ENCODE data around the gene FXYD2.

The FXYD2 gene

GRCh38 chr11:117860139-117860538, 35.6 kb upstream of the FXYD2 start:
- Histone ChIP-seq H2BK5ac (ENCODE audit: low read depth, low read length, poor library complexity) (no peak overlapping the region), H3K9ac (ENCODE audit: low read length) (no peak overlapping the region), H3K79me1 (ENCODE audit: low read length) (no peaks in the 10 kb centered on the region), H4K12ac (ENCODE audit: low read depth, low read length) (no peak overlapping the region), H3K4ac (ENCODE audit: low read depth, low read length) (no peak overlapping the region), H2BK12ac (ENCODE audit: low read length) (no peak overlapping the region), H3K23ac (ENCODE audit: low read length) (no peak overlapping the region), H3K4me3 (ENCODE audit: low read depth, low read length) (no peak overlapping the region), H2AK5ac (ENCODE audit: low read length) (no peak overlapping the region), H3K36me3 (ENCODE audit: control insufficient read depth in 1 of 2, insufficient read depth in 2 of 2, low read length in 2 of 2) (no peaks in the 10 kb centered on the region), H3K4me2 (ENCODE audit: low read length) (no peak overlapping the region), H2AFZ (ENCODE audit: insufficient read depth, low read length, poor library complexity) (no peak overlapping the region), H3K27me3 (ENCODE audit: insufficient read depth, low read length) (no peaks in the 10 kb centered on the region), H3K14ac (ENCODE audit: low read length) (no peak overlapping the region), H3K9me3 (ENCODE audit: insufficient read depth, low read depth, low read length) (peaks cover 5% of the 10 kb centered on the region), H3K4me1 (ENCODE audit: control insufficient read depth in 1 of 2, insufficient read depth in 2 of 2, low read length in 2 of 2) (no peaks in the 10 kb centered on the region), H3K27ac (ENCODE audit: low read depth, low read length) (no peak overlapping the region), H4K91ac (ENCODE audit: low read depth, low read length) (no peak overlapping the region), H3K79me2 (ENCODE audit: control insufficient read depth, insufficient read depth, low read length, poor library complexity) (no peaks in the 10 kb centered on the region), H3K18ac (ENCODE audit: low read length) (no peak overlapping the region), H2BK120ac (ENCODE audit: insufficient read depth, low read length, poor library complexity) (no peak overlapping the region), H4K8ac (ENCODE audit: low read depth, low read length) (no peak overlapping the region)
- no CpG with 5 or more reads among the region's 6 CpGs for WGBS (ENCODE audit: extremely low coverage, insufficient coverage, insufficient read length)
- no peak for DNase-seq

GRCh38 chr11:117859488-117860112, 35.1 kb upstream of the FXYD2 start:
- H2BK12ac ChIP-seq (ENCODE audit: low read length): no peak overlapping the region
- H2AFZ ChIP-seq (ENCODE audit: insufficient read depth, low read length, poor library complexity): no peak overlapping the region
- H3K79me1 ChIP-seq (ENCODE audit: low read length): no peaks in the 10 kb centered on the region
- H3K79me2 ChIP-seq (ENCODE audit: control insufficient read depth, insufficient read depth, low read length, poor library complexity): no peaks in the 10 kb centered on the region
- no peak overlapping the region for H3K14ac ChIP-seq (ENCODE audit: low read length)
- H3K9me3 ChIP-seq (ENCODE audit: insufficient read depth, low read depth, low read length): peaks cover 5% of the 10 kb centered on the region
- no peak overlapping the region for H3K23ac ChIP-seq (ENCODE audit: low read length)
- no peaks in the 10 kb centered on the region for H3K27me3 ChIP-seq (ENCODE audit: insufficient read depth, low read length)
- H3K4me3 ChIP-seq (ENCODE audit: low read depth, low read length): no peak overlapping the region
- no peak overlapping the region for H2AK5ac ChIP-seq (ENCODE audit: low read length)
- H2BK5ac ChIP-seq (ENCODE audit: low read depth, low read length, poor library complexity): no peak overlapping the region
- no peak overlapping the region for H4K12ac ChIP-seq (ENCODE audit: low read depth, low read length)
- no peak overlapping the region for H3K27ac ChIP-seq (ENCODE audit: low read depth, low read length)
- no peak overlapping the region for H3K4me2 ChIP-seq (ENCODE audit: low read length)
- DNase-seq: no peak
- no CpG with 5 or more reads among the region's 9 CpGs for WGBS (ENCODE audit: extremely low coverage, insufficient coverage, insufficient read length)
- no peak overlapping the region for H2BK120ac ChIP-seq (ENCODE audit: insufficient read depth, low read length, poor library complexity)
- no peak overlapping the region for H3K9ac ChIP-seq (ENCODE audit: low read length)
- H4K91ac ChIP-seq (ENCODE audit: low read depth, low read length): no peak overlapping the region
- no peaks in the 10 kb centered on the region for H3K36me3 ChIP-seq (ENCODE audit: control insufficient read depth in 1 of 2, insufficient read depth in 2 of 2, low read length in 2 of 2)
- H4K8ac ChIP-seq (ENCODE audit: low read depth, low read length): no peak overlapping the region
- no peak overlapping the region for H3K18ac ChIP-seq (ENCODE audit: low read length)
- no peaks in the 10 kb centered on the region for H3K4me1 ChIP-seq (ENCODE audit: control insufficient read depth in 1 of 2, insufficient read depth in 2 of 2, low read length in 2 of 2)
- no peak overlapping the region for H3K4ac ChIP-seq (ENCODE audit: low read depth, low read length)

GRCh38 chr11:117859061-117859460, 34.5 kb upstream of the FXYD2 start:
- Histone ChIP-seq H3K23ac (ENCODE audit: low read length) (no peak overlapping the region), H4K8ac (ENCODE audit: low read depth, low read length) (no peak overlapping the region), H2BK12ac (ENCODE audit: low read length) (no peak overlapping the region), H3K79me1 (ENCODE audit: low read length) (no peaks in the 10 kb centered on the region), H2AFZ (ENCODE audit: insufficient read depth, low read length, poor library complexity) (no peak overlapping the region), H3K9me3 (ENCODE audit: insufficient read depth, low read depth, low read length) (peaks cover 7% of the 10 kb centered on the region), H3K79me2 (ENCODE audit: control insufficient read depth, insufficient read depth, low read length, poor library complexity) (no peaks in the 10 kb centered on the region), H2AK5ac (ENCODE audit: low read length) (no peak overlapping the region), H3K4me3 (ENCODE audit: low read depth, low read length) (no peak overlapping the region), H3K4ac (ENCODE audit: low read depth, low read length) (no peak overlapping the region), H3K27me3 (ENCODE audit: insufficient read depth, low read length) (no peaks in the 10 kb centered on the region), H4K91ac (ENCODE audit: low read depth, low read length) (no peak overlapping the region), H3K27ac (ENCODE audit: low read depth, low read length) (no peak overlapping the region), H2BK5ac (ENCODE audit: low read depth, low read length, poor library complexity) (no peak overlapping the region), H3K4me1 (ENCODE audit: control insufficient read depth in 1 of 2, insufficient read depth in 2 of 2, low read length in 2 of 2) (no peaks in the 10 kb centered on the region), H3K36me3 (ENCODE audit: control insufficient read depth in 1 of 2, insufficient read depth in 2 of 2, low read length in 2 of 2) (no peaks in the 10 kb centered on the region), H2BK120ac (ENCODE audit: insufficient read depth, low read length, poor library complexity) (no peak overlapping the region), H4K12ac (ENCODE audit: low read depth, low read length) (no peak overlapping the region), H3K18ac (ENCODE audit: low read length) (no peak overlapping the region), H3K4me2 (ENCODE audit: low read length) (no peak overlapping the region), H3K9ac (ENCODE audit: low read length) (no peak overlapping the region), H3K14ac (ENCODE audit: low read length) (no peak overlapping the region)
- DNase-seq: no peak
- WGBS (ENCODE audit: extremely low coverage, insufficient coverage, insufficient read length): no CpG with 5 or more reads among the region's 10 CpGs

- H3K9ac ChIP-seq (ENCODE audit: low read length): no peak overlapping the region
- H4K8ac ChIP-seq (ENCODE audit: low read depth, low read length): no peak overlapping the region
- no peak overlapping the region for H4K12ac ChIP-seq (ENCODE audit: low read depth, low read length)
- H3K4me2 ChIP-seq (ENCODE audit: low read length): no peak overlapping the region
- H3K4me3 ChIP-seq (ENCODE audit: low read depth, low read length): no peak overlapping the region
- H4K91ac ChIP-seq (ENCODE audit: low read depth, low read length): no peak overlapping the region
- no peak overlapping the region for H3K27ac ChIP-seq (ENCODE audit: low read depth, low read length)
- no peak overlapping the region for H2BK12ac ChIP-seq (ENCODE audit: low read length)
- no peak overlapping the region for H3K18ac ChIP-seq (ENCODE audit: low read length)
- H3K9me3 ChIP-seq (ENCODE audit: insufficient read depth, low read depth, low read length): peaks cover 7% of the 10 kb centered on the region
- H2AFZ ChIP-seq (ENCODE audit: insufficient read depth, low read length, poor library complexity): no peak overlapping the region
- H2BK120ac ChIP-seq (ENCODE audit: insufficient read depth, low read length, poor library complexity): no peak overlapping the region
- H3K14ac ChIP-seq (ENCODE audit: low read length): no peak overlapping the region
- WGBS (ENCODE audit: extremely low coverage, insufficient coverage, insufficient read length): no CpG with 5 or more reads among the region's 11 CpGs
- H3K36me3 ChIP-seq (ENCODE audit: control insufficient read depth in 1 of 2, insufficient read depth in 2 of 2, low read length in 2 of 2): no peaks in the 10 kb centered on the region
- no peak overlapping the region for H2BK5ac ChIP-seq (ENCODE audit: low read depth, low read length, poor library complexity)
- H3K79me2 ChIP-seq (ENCODE audit: control insufficient read depth, insufficient read depth, low read length, poor library complexity): no peaks in the 10 kb centered on the region
- H3K23ac ChIP-seq (ENCODE audit: low read length): no peak overlapping the region
- H3K4me1 ChIP-seq (ENCODE audit: control insufficient read depth in 1 of 2, insufficient read depth in 2 of 2, low read length in 2 of 2): no peaks in the 10 kb centered on the region
- DNase-seq: no peak
- no peaks in the 10 kb centered on the region for H3K79me1 ChIP-seq (ENCODE audit: low read length)
- H2AK5ac ChIP-seq (ENCODE audit: low read length): no peak overlapping the region
- no peaks in the 10 kb centered on the region for H3K27me3 ChIP-seq (ENCODE audit: insufficient read depth, low read length)
- H3K4ac ChIP-seq (ENCODE audit: low read depth, low read length): no peak overlapping the region
Observed at GRCh38 chr11:117857734-117858414, 33.3 kb upstream of the FXYD2 start.
